ENCODE results near the gene SND1.
"Not testable (repeated sequence)": the region's sequence is repeated elsewhere in the genome, so short reads cannot be mapped to it uniquely, and the experiment has no call there.

SND1 gene

GRCh38 chr7:128100225-128100948 lies 448.4 kb downstream of the SND1 start:
- DNase-seq (ENCODE audit: low spot score), result no peak

GRCh38 chr7:128100949-128101713 lies 449.1 kb downstream of the SND1 start:
- DNase-seq (ENCODE audit: low spot score), result no peak

- DNase-seq (ENCODE audit: low spot score), result no peak
Observed at GRCh38 chr7:128102490-128103291, 450.7 kb downstream of the SND1 start.

- DNase-seq (ENCODE audit: low spot score), result peak; percentile 51
Observed at GRCh38 chr7:128103498-128104107, 451.6 kb downstream of the SND1 start.

GRCh38 chr7:128104108-128104742 lies 452.2 kb downstream of the SND1 start:
- DNase-seq (ENCODE audit: low spot score), result peak; percentile 70

GRCh38 chr7:128105228-128106022 lies 453.4 kb downstream of the SND1 start:
- DNase-seq (ENCODE audit: low spot score), result no peak

GRCh38 chr7:128106821-128107220 lies 454.8 kb downstream of the SND1 start:
- DNase-seq (ENCODE audit: low spot score), result no peak

- DNase-seq (ENCODE audit: low spot score), result not testable (repeated sequence)
Observed at GRCh38 chr7:128107516-128107915, 455.5 kb downstream of the SND1 start.

GRCh38 chr7:128108129-128108528 lies 456.1 kb downstream of the SND1 start:
- no peak for DNase-seq (ENCODE audit: low spot score)

GRCh38 chr7:128108641-128109423 lies 456.8 kb downstream of the SND1 start:
- DNase-seq (ENCODE audit: low spot score), result no peak

GRCh38 chr7:128109424-128109969 lies 457.5 kb downstream of the SND1 start:
- not testable (repeated sequence) for DNase-seq (ENCODE audit: low spot score)

- DNase-seq (ENCODE audit: low spot score), result no peak
Observed at GRCh38 chr7:128110641-128111364, 458.8 kb downstream of the SND1 start.

GRCh38 chr7:128112018-128112780 lies 460.2 kb downstream of the SND1 start:
- no peak for DNase-seq (ENCODE audit: low spot score)

GRCh38 chr7:128112781-128113221 lies 460.8 kb downstream of the SND1 start:
- DNase-seq (ENCODE audit: low spot score), result no peak

GRCh38 chr7:128113839-128114238 lies 461.8 kb downstream of the SND1 start:
- no peak for DNase-seq (ENCODE audit: low spot score)

- no peak for DNase-seq (ENCODE audit: low spot score)
Observed at GRCh38 chr7:128114806-128115205, 462.8 kb downstream of the SND1 start.

GRCh38 chr7:128115336-128115820 lies 463.4 kb downstream of the SND1 start:
- DNase-seq (ENCODE audit: low spot score), result peak; percentile 70
